NCI-H345 treated with DMSO at 0.1 percent for 48 hours (cell line): ENCODE data around the gene ZNF497.
"Not testable (repeated sequence)": the region's sequence is repeated elsewhere in the genome, so short reads cannot be mapped to it uniquely, and the experiment has no call there.

Source experiments
- DNase-seq: peaks from one replicate; lab custom pipeline; 2025; ENCODE audit not compliant: unreplicated experiment; lab: John Stamatoyannopoulos, UW

Gene ZNF497

GRCh38 chr19:58362272-58362994 lies at the start of gene ZNF497:
Gene ZNF497 (minus strand): TSS chr19:58362751. CDS start chr19:58357635, 5,116 bp downstream.
- peak; percentile 88 for DNase-seq

- peak; percentile 1 for DNase-seq
Measured at GRCh38 chr19:58409010-58409790, 46.6 kb upstream of the ZNF497 start.

GRCh38 chr19:58408152-58409009 lies 45.8 kb upstream of the ZNF497 start, which contains the start of gene ZNF584:
Gene ZNF584 (plus strand): TSS chr19:58408649. CDS start chr19:58409148, 499 bp downstream.
- peak; percentile 70 for DNase-seq

- no peak for DNase-seq
Measured at GRCh38 chr19:58407658-58408151, 45.2 kb upstream of the ZNF497 start.

GRCh38 chr19:58406818-58407657 lies 44.5 kb upstream of the ZNF497 start:
- DNase-seq, result no peak

- not testable (repeated sequence) for DNase-seq
Measured at GRCh38 chr19:58403920-58404478, 41.4 kb upstream of the ZNF497 start.

GRCh38 chr19:58401840-58402421 lies 39.4 kb upstream of the ZNF497 start:
- no peak for DNase-seq

- peak; percentile 94 for DNase-seq
Measured at GRCh38 chr19:58400916-58401839, 38.6 kb upstream of the ZNF497 start.

GRCh38 chr19:58400316-58400915 lies 37.9 kb upstream of the ZNF497 start:
- peak; percentile 18 for DNase-seq

GRCh38 chr19:58399903-58400302 lies 37.4 kb upstream of the ZNF497 start:
- DNase-seq, result no peak

- DNase-seq, result no peak
Measured at GRCh38 chr19:58398545-58398944, 36.0 kb upstream of the ZNF497 start.

GRCh38 chr19:58398087-58398486 lies 35.5 kb upstream of the ZNF497 start:
- no peak for DNase-seq

GRCh38 chr19:58397533-58398037 lies 35.0 kb upstream of the ZNF497 start:
- DNase-seq, result no peak

- no peak for DNase-seq
Measured at GRCh38 chr19:58396691-58397532, 34.4 kb upstream of the ZNF497 start.

GRCh38 chr19:58395979-58396627 lies 33.6 kb upstream of the ZNF497 start:
- no peak for DNase-seq

GRCh38 chr19:58395220-58395978 lies 32.8 kb upstream of the ZNF497 start, which contains the start of gene RNF225:
Gene RNF225 (plus strand): TSS chr19:58395656. CDS start chr19:58396090, 434 bp downstream.
- no peak for DNase-seq
